DND-41 (cell line): ENCODE data around the gene GAS2.

Source experiments
- CTCF ChIP-seq: IDR thresholded peaks from 2 replicates; pipeline ENCODE4 v1.5.1; 2012; ENCODE audit warnings: borderline replicate concordance, low read length, moderate library complexity, mild to moderate bottlenecking; ENCODE audit not compliant: poor library complexity, severe bottlenecking; ENCODE audit errors: extremely low read depth
- EZH2 ChIP-seq: IDR thresholded peaks from 3 replicates; pipeline ENCODE4 v1.6.1; 2012; ENCODE audit warnings: borderline replicate concordance, low read depth, mild to moderate bottlenecking, moderate library complexity, low read length, inconsistent platforms; ENCODE audit not compliant: severe bottlenecking

GRCh38 chr11:22786475-22786874 lies 120.1 kb downstream of the GAS2 start:
- no peak for TF ChIP-seq CTCF
- TF ChIP-seq EZH2 = no peak
